Prostate gland (tissue), 2 donors: ENCODE results near the gene CBFA2T3.

Experiments
- CTCF ChIP-seq, 4 experiments: fragments of 200-600 bp in 2 of 4; fragments of 450-650 bp in 2 of 4; sonication (generic) in 2 of 4; IDR thresholded peaks; 1 replicate in 3 of 4; 2 replicates in 1 of 4; pipeline ENCODE4 v1.5.1; 2016 to 2019; ENCODE audit warnings: antibody characterized with exemption in 4 of 4, mild to moderate bottlenecking in 2 of 4, moderate library complexity in 2 of 4
- POLR2A ChIP-seq: fragments of 450-650 bp; IDR thresholded peaks from one replicate; pipeline ENCODE4 v1.6.1; 2016; ENCODE audit warnings: antibody characterized with exemption, mild to moderate bottlenecking
- POLR2AphosphoS5 ChIP-seq: sonication (generic); formaldehyde crosslinking; IDR thresholded peaks from one replicate; pipeline ENCODE4 v1.6.1; 2017; ENCODE audit warnings: antibody characterized with exemption

- TF ChIP-seq CTCF (IDR thresholded peaks at IDR 0.05) (no peak), POLR2AphosphoS5 (no peak), POLR2A (no peak)
Observed at GRCh38 chr16:88886420-88886844, 90.6 kb downstream of the CBFA2T3 start.
